22Rv1 (cell line): Measurements from ENCODE around the gene ISG15.

Experiments used
- CTCF ChIP-seq: fragments of 450-650 bp; IDR thresholded peaks from 2 replicates; pipeline ENCODE4 v1.5.1; 2017; ENCODE audit warnings: mild to moderate bottlenecking
- ZFX ChIP-seq: fragments of 450-650 bp; IDR thresholded peaks from 2 replicates; pipeline ENCODE4 v1.6.1; 2017; ENCODE audit warnings: antibody characterized with exemption, borderline replicate concordance

GRCh38 chr1:1027791-1028190 lies 14.5 kb downstream of the ISG15 start:
- no peak for TF ChIP-seq CTCF
- no peak for TF ChIP-seq ZFX
